Measurements from ENCODE around the gene IL1B.
"Not testable (repeated sequence)": the region's sequence is repeated elsewhere in the genome, so short reads cannot be mapped to it uniquely, and the experiment has no call there.

GRCh38 chr2:112833639-112833931, 3.0 kb downstream of the IL1B start:
- TF ChIP-seq CTCF (IDR thresholded peaks at IDR 0.05); EZH2 (IDR thresholded peaks at IDR 0.05; ENCODE audit: borderline replicate concordance, insufficient read depth, low read depth, low read length, poor library complexity, severe bottlenecking): not testable (repeated sequence)
